ENCODE measurements around the gene PHACTR1.

GRCh38 chr6:13012977-13013680 is 296.6 kb downstream of the PHACTR1 start:
- TF ChIP-seq POLR2AphosphoS5 (IDR thresholded peaks at IDR 0.05; ENCODE audit: low read depth, low read length) (no peak), POLR2A (IDR thresholded peaks at IDR 0.05; ENCODE audit: low read depth, low read length) (no peak)

All from GM12891 (cell line).